Body of pancreas (tissue), 4 donors: ENCODE measurements around the gene SRPK3. TPM values are rescaled to one million over a fixed set of nuclear protein-coding genes. Genes with fewer than 3 reads are reported as not detected.

Experiments used
- ATAC-seq: fragments of 150-250 bp; one replicate; pipeline ENCODE4 v1.9.1; 2016
- DNase-seq, 4 donors: peaks; one replicate each; pipeline ENCODE4 v3.0.0-alpha.2; 2019
- H3K27ac ChIP-seq, 4 donors: fragments of 200-600 bp; sonication (generic); 1 replicate in 3 of 4; 2 replicates in 1 of 4; pipeline versions ENCODE4 v1.5.1 to v1.6.1; 2016 to 2019; ENCODE audit warnings: mild to moderate bottlenecking in 1 of 4, mixed read lengths in 1 of 4, moderate library complexity in 1 of 4
- H3K27me3 ChIP-seq, 2 donors: fragments of 200-600 bp; sonication (generic); one replicate each; pipeline ENCODE4 v1.6.0; 2016; ENCODE audit warnings: mild to moderate bottlenecking in 1 of 2
- H3K36me3 ChIP-seq, 2 donors: fragments of 200-600 bp; sonication (generic); replicated peaks in 1 of 2; 2 replicates each; pipeline ENCODE4 v1.5.1; 2016; ENCODE audit warnings: low read depth in 2 of 2; ENCODE audit not compliant: insufficient read depth in 1 of 2
- H3K4me1 ChIP-seq: fragments of 200-600 bp; sonication (generic); one replicate; pipeline ENCODE4 v1.6.0; 2016
- H3K4me3 ChIP-seq, 2 donors: fragments of 200-600 bp; sonication (generic); 1 replicate in 1 of 2; 2 replicates in 1 of 2; pipeline ENCODE4 v1.5.1; 2016 to 2019
- H3K9me3 ChIP-seq, 3 donors: fragments of 200-600 bp; sonication (generic); 1 replicate in 2 of 3; 2 replicates in 1 of 3; pipeline ENCODE4 v1.5.1; 2016
- CTCF ChIP-seq, 7 experiments: fragments of 450-650 bp in 4 of 7; fragments of 200-600 bp in 3 of 7; sonication (generic) in 3 of 7; IDR thresholded peaks; one replicate each; pipeline ENCODE4 v1.5.1; 2016 to 2019; ENCODE audit warnings: antibody characterized with exemption in 7 of 7
- POLR2A ChIP-seq, 3 donors: fragments of 450-650 bp; IDR thresholded peaks; one replicate each; pipeline ENCODE4 v1.6.1; 2016; ENCODE audit warnings: antibody characterized with exemption in 3 of 3, mild to moderate bottlenecking in 2 of 3
- WGBS, 2 donors: methylation state at CpG; one replicate each; pipeline ENCODE4 v1.1.5; 2017; 5-methylcytosine and 5-hydroxymethylcytosine counted together
- intact Hi-C: fragments of 100-400 bp; cut with DNase I; formaldehyde crosslinking; loops from one replicate; pipeline ENCODE4 v1.15.1; 2023
- total RNA-seq, 2 donors: library from RNA; depleted of rRNA; stranded (reverse); fragments of >200 nt; gene quantifications; one replicate each; pipeline ENCODE4 v1.1.0, GENCODE V29; 2016

SRPK3 gene
- total RNA-seq, 2 donors from 2014 or later = not detected

- H3K27me3 ChIP-seq = no peaks in the 10 kb centered on the region
- no peak overlapping the region for H3K27ac ChIP-seq
- H3K36me3 ChIP-seq = peaks cover 0 to 3% of the 10 kb centered on the region in 2 donors
- DNase-seq (no peak), ATAC-seq (no peak)
- no peaks in the 10 kb centered on the region for H3K9me3 ChIP-seq
- intact Hi-C loops = no loop called here
- H3K4me3 ChIP-seq = no peak overlapping the region
- 90% methylated on average over 15 of the region's 15 CpGs for WGBS, 2 donors
- H3K4me1 ChIP-seq = no peaks in the 10 kb centered on the region
- TF ChIP-seq CTCF (IDR thresholded peaks at IDR 0.05) = no peak
- no peak for TF ChIP-seq POLR2A (IDR thresholded peaks at IDR 0.05)
Observed at GRCh38 chrX:153786669-153787068, 5.8 kb downstream of the SRPK3 start.

GRCh38 chrX:153789654-153790053 lies 8.8 kb downstream of the SRPK3 start:
- no peak for TF ChIP-seq POLR2A (IDR thresholded peaks at IDR 0.05)
- TF ChIP-seq CTCF (IDR thresholded peaks at IDR 0.05) = no peak
- intact Hi-C loops = no loop called here

GRCh38 chrX:153791104-153791852 lies 10.4 kb downstream of the SRPK3 start:
- no peak for TF ChIP-seq POLR2A (IDR thresholded peaks at IDR 0.05)
- no peak for TF ChIP-seq CTCF (IDR thresholded peaks at IDR 0.05)
- no peak overlapping the region for H3K4me3 ChIP-seq
- peaks cover 26% of the 10 kb centered on the region for H3K4me1 ChIP-seq
- intact Hi-C loops = no loop called here
- no peak for ATAC-seq
- H3K27ac ChIP-seq = no peak overlapping the region
- H3K9me3 ChIP-seq = no peaks in the 10 kb centered on the region
- H3K36me3 ChIP-seq = no peaks in the 10 kb centered on the region
- no peak for DNase-seq
- H3K27me3 ChIP-seq = no peaks in the 10 kb centered on the region
- 77 to 79% methylated on average over 12 to 17 of the region's 17 CpGs for WGBS, 2 donors

More at GRCh38 chrX:153789654-153790053, 8.8 kb downstream of the SRPK3 start:
- ATAC-seq (no peak), DNase-seq (no peak)
- WGBS, 2 donors = 91% methylated on average over 8 of the region's 12 CpGs; no CpG with 5 or more reads in 1 of the 2 donors
- Histone ChIP-seq H3K4me3 (no peak overlapping the region), H3K4me1 (peaks cover 15% of the 10 kb centered on the region), H3K27me3 (no peaks in the 10 kb centered on the region), H3K36me3 (peaks cover 0 to 3% of the 10 kb centered on the region in 2 donors), H3K27ac (no peak overlapping the region), H3K9me3 (no peaks in the 10 kb centered on the region)

- no peak for ATAC-seq
- WGBS, 2 donors = 90% methylated on average over 5 of the region's 6 CpGs; no CpG with 5 or more reads in 1 of the 2 donors
Observed at GRCh38 chrX:153792368-153792767, 11.5 kb downstream of the SRPK3 start.

More at GRCh38 chrX:153792368-153792767, 11.5 kb downstream of the SRPK3 start:
- Histone ChIP-seq H3K4me3 (no peak overlapping the region), H3K27ac (no peak overlapping the region), H3K4me1 (peaks cover 37% of the 10 kb centered on the region), H3K27me3 (no peaks in the 10 kb centered on the region), H3K9me3 (no peaks in the 10 kb centered on the region), H3K36me3 (no peaks in the 10 kb centered on the region)
- DNase-seq = no peak
- TF ChIP-seq POLR2A (IDR thresholded peaks at IDR 0.05) (no peak), CTCF (IDR thresholded peaks at IDR 0.05) (no peak)
- intact Hi-C loops = no loop called here
